Duodenal mucosa (tissue), 2 donors: ENCODE results near the gene VTI1A.

ENCODE experiments used
- H3K27ac ChIP-seq: one replicate; pipeline ENCODE4 v1.7.0; 2013; ENCODE audit warnings: low read depth, low read length
- H3K27me3 ChIP-seq, 2 donors: one replicate each; pipeline ENCODE4 v1.7.0; 2013; ENCODE audit warnings: low read length in 2 of 2, control low read depth in 1 of 2; ENCODE audit not compliant: insufficient read depth in 2 of 2, control insufficient read depth in 1 of 2
- H3K36me3 ChIP-seq, 2 donors: one replicate each; pipeline ENCODE4 v1.7.0; 2013; ENCODE audit warnings: low read length in 2 of 2, control low read depth in 1 of 2; ENCODE audit not compliant: insufficient read depth in 2 of 2, control insufficient read depth in 1 of 2
- H3K4me1 ChIP-seq, 2 donors: one replicate each; pipeline ENCODE4 v1.7.0; 2013; ENCODE audit warnings: low read length in 2 of 2, control low read depth in 1 of 2; ENCODE audit not compliant: insufficient read depth in 2 of 2, control insufficient read depth in 1 of 2
- H3K4me3 ChIP-seq, 2 donors: one replicate each; pipeline ENCODE4 v1.7.0; 2013; ENCODE audit warnings: low read length in 2 of 2, low read depth in 1 of 2
- H3K9ac ChIP-seq, 2 donors: one replicate each; pipeline ENCODE4 v1.7.0; 2013; ENCODE audit warnings: low read length in 2 of 2, low read depth in 1 of 2
- H3K9me3 ChIP-seq, 2 donors: one replicate each; pipeline ENCODE4 v1.7.0; 2013; ENCODE audit warnings: low read length in 2 of 2, control low read depth in 1 of 2; ENCODE audit not compliant: control insufficient read depth in 1 of 2

The VTI1A gene

DNA sequence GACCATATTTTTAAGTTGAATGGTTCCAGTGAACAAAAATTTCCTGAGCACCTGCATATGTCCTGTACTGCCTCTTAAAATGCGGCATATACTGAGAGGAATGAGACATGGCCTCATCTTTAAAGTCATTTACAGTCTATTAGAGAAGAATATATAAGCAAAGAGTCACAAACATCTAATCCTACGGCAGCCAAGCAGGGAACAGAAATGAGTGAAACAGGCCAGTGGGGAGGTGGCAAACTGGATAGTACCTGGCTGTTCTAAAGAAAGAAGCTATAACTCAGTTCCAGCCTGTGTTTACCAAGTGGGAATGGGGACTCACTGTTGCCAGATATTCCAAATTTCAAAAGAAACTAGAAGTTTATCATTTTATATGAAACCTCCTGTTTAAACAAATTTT is 211.4 kb downstream of the VTI1A start:
- no peak overlapping the region for H3K27ac ChIP-seq
- no peaks in the 10 kb centered on the region for H3K9me3 ChIP-seq
- H3K36me3 ChIP-seq: no peaks in the 10 kb centered on the region
- no peak overlapping the region for H3K9ac ChIP-seq
- no peak overlapping the region for H3K4me3 ChIP-seq
- no peaks in the 10 kb centered on the region for H3K27me3 ChIP-seq
- H3K4me1 ChIP-seq: no peaks in the 10 kb centered on the region

GRCh38 chr10:112658900-112659638 is 212.1 kb downstream of the VTI1A start:
- H3K4me1 ChIP-seq: no peaks in the 10 kb centered on the region
- H3K9me3 ChIP-seq: no peaks in the 10 kb centered on the region
- no peak overlapping the region for H3K4me3 ChIP-seq
- no peak overlapping the region for H3K9ac ChIP-seq
- H3K36me3 ChIP-seq: no peaks in the 10 kb centered on the region
- H3K27ac ChIP-seq: no peak overlapping the region
- H3K27me3 ChIP-seq: no peaks in the 10 kb centered on the region

GRCh38 chr10:112663234-112664125 is 216.5 kb downstream of the VTI1A start:
- Histone ChIP-seq H3K4me1 (no peaks in the 10 kb centered on the region), H3K9ac (no peak overlapping the region), H3K9me3 (no peaks in the 10 kb centered on the region), H3K4me3 (no peak overlapping the region), H3K27me3 (no peaks in the 10 kb centered on the region), H3K36me3 (peaks cover 0 to 5% of the 10 kb centered on the region in 2 donors), H3K27ac (no peak overlapping the region)

- Histone ChIP-seq H3K4me3 (no peak overlapping the region), H3K36me3 (peaks cover 0 to 22% of the 10 kb centered on the region in 2 donors), H3K9ac (no peak overlapping the region), H3K27me3 (no peaks in the 10 kb centered on the region), H3K27ac (no peak overlapping the region), H3K9me3 (no peaks in the 10 kb centered on the region), H3K4me1 (no peaks in the 10 kb centered on the region)
Observed at GRCh38 chr10:112666094-112666493, 219.1 kb downstream of the VTI1A start.

- Histone ChIP-seq H3K36me3 (peaks cover 0 to 22% of the 10 kb centered on the region in 2 donors), H3K9me3 (no peaks in the 10 kb centered on the region), H3K27ac (no peak overlapping the region), H3K4me3 (no peak overlapping the region), H3K4me1 (no peaks in the 10 kb centered on the region), H3K27me3 (no peaks in the 10 kb centered on the region), H3K9ac (no peak overlapping the region)
Observed at GRCh38 chr10:112669989-112670388, 223.0 kb downstream of the VTI1A start.

GRCh38 chr10:112671743-112672142 is 224.7 kb downstream of the VTI1A start:
- Histone ChIP-seq H3K9ac (no peak overlapping the region), H3K4me3 (no peak overlapping the region), H3K27ac (no peak overlapping the region), H3K36me3 (peaks cover 0 to 22% of the 10 kb centered on the region in 2 donors), H3K9me3 (no peaks in the 10 kb centered on the region), H3K4me1 (no peaks in the 10 kb centered on the region), H3K27me3 (no peaks in the 10 kb centered on the region)

GRCh38 chr10:112672706-112673105 is 225.7 kb downstream of the VTI1A start:
- no peaks in the 10 kb centered on the region for H3K9me3 ChIP-seq

GRCh38 chr10:112675560-112676083 is 228.6 kb downstream of the VTI1A start:
- no peak overlapping the region for H3K27ac ChIP-seq
- H3K9ac ChIP-seq: no peak overlapping the region
- peaks cover 0 to 5% of the 10 kb centered on the region in 2 donors for H3K36me3 ChIP-seq
- H3K27me3 ChIP-seq: no peaks in the 10 kb centered on the region
- peaks cover 8 to 13% of the 10 kb centered on the region in 2 donors for H3K4me1 ChIP-seq
- H3K9me3 ChIP-seq: no peaks in the 10 kb centered on the region
- H3K4me3 ChIP-seq: no peak overlapping the region

More at GRCh38 chr10:112672706-112673105, 225.7 kb downstream of the VTI1A start:
- Histone ChIP-seq H3K9ac (no peak overlapping the region), H3K36me3 (peaks cover 0 to 22% of the 10 kb centered on the region in 2 donors), H3K27me3 (no peaks in the 10 kb centered on the region), H3K4me1 (peaks cover 0 to 3% of the 10 kb centered on the region in 2 donors), H3K27ac (no peak overlapping the region), H3K4me3 (no peak overlapping the region)

DNA sequence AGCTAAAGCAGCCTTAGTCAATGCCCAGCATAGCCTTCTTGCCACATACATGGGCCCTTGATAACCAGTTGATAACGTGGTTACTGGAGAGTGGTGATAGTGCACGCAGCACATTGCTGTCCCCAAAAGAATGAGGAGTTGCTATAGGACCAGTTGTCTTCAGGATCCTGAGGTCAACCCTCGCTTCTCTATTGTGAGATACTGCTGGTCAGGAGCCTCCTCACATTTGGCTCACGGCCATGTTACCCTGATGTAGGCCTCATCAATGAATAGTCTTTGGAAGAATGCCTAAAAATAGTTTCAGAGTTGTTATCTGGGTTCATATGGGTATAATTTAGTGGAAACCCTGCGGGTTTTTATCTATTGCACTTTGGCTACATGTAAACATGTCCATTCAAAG is 230.7 kb downstream of the VTI1A start:
- peaks cover 8 to 13% of the 10 kb centered on the region in 2 donors for H3K4me1 ChIP-seq

DNA sequence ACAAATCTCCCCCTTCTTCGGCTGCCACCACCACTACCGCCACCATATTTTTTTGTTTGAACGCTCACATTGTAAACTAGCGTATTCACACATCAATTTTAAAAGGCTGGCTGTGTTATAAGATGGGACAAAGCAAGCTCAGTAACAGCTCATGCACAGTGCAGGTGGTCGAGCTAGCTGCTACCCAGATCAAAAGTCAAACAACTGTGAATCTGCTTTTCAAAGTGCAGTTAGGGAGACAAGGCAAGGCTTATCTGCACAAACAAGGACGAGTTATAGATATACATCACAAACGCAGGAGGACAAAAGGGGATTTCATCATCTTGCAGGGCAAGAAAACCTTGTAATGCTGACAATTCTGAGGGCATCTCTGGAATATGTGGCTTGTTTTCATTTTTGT is 231.6 kb downstream of the VTI1A start:
- H3K4me1 ChIP-seq: peaks cover 8 to 13% of the 10 kb centered on the region in 2 donors
- no peak overlapping the region for H3K27ac ChIP-seq
- no peak overlapping the region for H3K9ac ChIP-seq
- H3K27me3 ChIP-seq: no peaks in the 10 kb centered on the region
- H3K9me3 ChIP-seq: no peaks in the 10 kb centered on the region
- no peaks in the 10 kb centered on the region for H3K36me3 ChIP-seq
- no peak overlapping the region for H3K4me3 ChIP-seq

More for the DNA sequence above, 230.7 kb downstream of the VTI1A start:
- Histone ChIP-seq H3K4me3 (no peak overlapping the region), H3K27me3 (no peaks in the 10 kb centered on the region), H3K36me3 (no peaks in the 10 kb centered on the region), H3K9me3 (no peaks in the 10 kb centered on the region), H3K9ac (no peak overlapping the region), H3K27ac (no peak overlapping the region)
